Osteoblast (primary cell): Measurements from ENCODE around the gene RARB. TPM values are rescaled to one million over a fixed set of nuclear protein-coding genes. Genes with fewer than 3 reads are reported as not detected.

Experiments
- DNase-seq: peaks from one replicate; pipeline ENCODE4 v3.0.0; 2011; ENCODE audit warnings: low spot score, mixed read lengths; ENCODE audit not compliant: insufficient read length; ENCODE audit errors: missing footprints
- H2AFZ ChIP-seq: 2 replicates; pipeline ENCODE4 v1.6.0; 2011; ENCODE audit warnings: mild to moderate bottlenecking, low read length
- H3K27ac ChIP-seq: 2 replicates; pipeline ENCODE4 v1.5.1; 2011; ENCODE audit warnings: mild to moderate bottlenecking, low read depth, low read length, moderate library complexity
- H3K27me3 ChIP-seq: 2 replicates; pipeline ENCODE4 v1.6.0; 2012; ENCODE audit warnings: mild to moderate bottlenecking, control low read depth, inconsistent platforms, low read length, moderate library complexity; ENCODE audit not compliant: insufficient read depth
- H3K36me3 ChIP-seq: 2 replicates; pipeline ENCODE4 v1.5.1; 2011; ENCODE audit warnings: mild to moderate bottlenecking, low read length, control low read depth, moderate library complexity; ENCODE audit not compliant: insufficient read depth
- H3K4me1 ChIP-seq: 2 replicates; pipeline ENCODE4 v1.5.1; 2011; ENCODE audit warnings: mild to moderate bottlenecking, low read length, control low read depth, moderate library complexity; ENCODE audit not compliant: insufficient read depth
- H3K4me2 ChIP-seq: 2 replicates; pipeline ENCODE4 v1.6.0; 2011; ENCODE audit warnings: mild to moderate bottlenecking, low read length; ENCODE audit not compliant: insufficient read depth
- H3K4me3 ChIP-seq: fragments of 200-600 bp; sonication (generic); 3 replicates; pipeline ENCODE4 v1.5.1; 2012; ENCODE audit warnings: mild to moderate bottlenecking, low read length, inconsistent platforms; ENCODE audit not compliant: insufficient read depth
- H3K79me2 ChIP-seq: 2 replicates; pipeline ENCODE4 v1.6.0; 2012; ENCODE audit warnings: mild to moderate bottlenecking, low read length, control low read depth, inconsistent platforms; ENCODE audit not compliant: insufficient read depth
- H3K9me3 ChIP-seq: 2 replicates; pipeline ENCODE4 v1.5.1; 2011; ENCODE audit warnings: low read depth, low read length, control low read depth
- H4K20me1 ChIP-seq: 2 replicates; pipeline ENCODE4 v1.6.0; 2012; ENCODE audit warnings: mild to moderate bottlenecking, low read length, control low read depth; ENCODE audit not compliant: insufficient read depth
- total RNA-seq: library from RNA; depleted of rRNA; stranded (reverse); fragments of >200 nt; gene quantifications from 2 replicates; pipeline ENCODE4 v1.2.3, GENCODE V29; 2012
- TF ChIP-seq, protein P1 (sequence below): IDR thresholded peaks from 2 replicates; pipeline ENCODE4 v1.5.1; 2011; ENCODE audit warnings: mild to moderate bottlenecking, low read depth, low read length, moderate library complexity; ENCODE audit errors: extremely low read depth

The RARB gene
- total RNA-seq, 1 donor = 7.6 TPM

GRCh38 chr3:25536521-25537391 is 108.7 kb downstream of the RARB start:
- H3K9me3 ChIP-seq = peaks cover 4% of the 10 kb centered on the region
- H3K27ac ChIP-seq = no peak overlapping the region
- peaks cover 4% of the 10 kb centered on the region for H3K36me3 ChIP-seq
- no peaks in the 10 kb centered on the region for H3K27me3 ChIP-seq
- no peaks in the 10 kb centered on the region for H3K79me2 ChIP-seq
- no peak for DNase-seq
- H3K4me3 ChIP-seq = no peak overlapping the region
- H3K4me1 ChIP-seq = no peaks in the 10 kb centered on the region
- H3K4me2 ChIP-seq = no peak overlapping the region
- no peaks in the 10 kb centered on the region for H4K20me1 ChIP-seq
- no peak overlapping the region for H2AFZ ChIP-seq
- TF ChIP-seq, protein P1, sequence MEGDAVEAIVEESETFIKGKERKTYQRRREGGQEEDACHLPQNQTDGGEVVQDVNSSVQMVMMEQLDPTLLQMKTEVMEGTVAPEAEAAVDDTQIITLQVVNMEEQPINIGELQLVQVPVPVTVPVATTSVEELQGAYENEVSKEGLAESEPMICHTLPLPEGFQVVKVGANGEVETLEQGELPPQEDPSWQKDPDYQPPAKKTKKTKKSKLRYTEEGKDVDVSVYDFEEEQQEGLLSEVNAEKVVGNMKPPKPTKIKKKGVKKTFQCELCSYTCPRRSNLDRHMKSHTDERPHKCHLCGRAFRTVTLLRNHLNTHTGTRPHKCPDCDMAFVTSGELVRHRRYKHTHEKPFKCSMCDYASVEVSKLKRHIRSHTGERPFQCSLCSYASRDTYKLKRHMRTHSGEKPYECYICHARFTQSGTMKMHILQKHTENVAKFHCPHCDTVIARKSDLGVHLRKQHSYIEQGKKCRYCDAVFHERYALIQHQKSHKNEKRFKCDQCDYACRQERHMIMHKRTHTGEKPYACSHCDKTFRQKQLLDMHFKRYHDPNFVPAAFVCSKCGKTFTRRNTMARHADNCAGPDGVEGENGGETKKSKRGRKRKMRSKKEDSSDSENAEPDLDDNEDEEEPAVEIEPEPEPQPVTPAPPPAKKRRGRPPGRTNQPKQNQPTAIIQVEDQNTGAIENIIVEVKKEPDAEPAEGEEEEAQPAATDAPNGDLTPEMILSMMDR = no peak

GRCh38 chr3:25537516-25537915 is 109.5 kb downstream of the RARB start:
- no peak overlapping the region for H3K4me3 ChIP-seq
- peaks cover 2% of the 10 kb centered on the region for H3K36me3 ChIP-seq
- no peak overlapping the region for H3K4me2 ChIP-seq
- H3K9me3 ChIP-seq = peaks cover 3% of the 10 kb centered on the region
- no peaks in the 10 kb centered on the region for H3K79me2 ChIP-seq
- H4K20me1 ChIP-seq = no peaks in the 10 kb centered on the region
- no peak for DNase-seq
- no peaks in the 10 kb centered on the region for H3K4me1 ChIP-seq
- no peak overlapping the region for H2AFZ ChIP-seq
- no peak overlapping the region for H3K27ac ChIP-seq
- no peaks in the 10 kb centered on the region for H3K27me3 ChIP-seq
- TF ChIP-seq, protein P1 = no peak

DNA sequence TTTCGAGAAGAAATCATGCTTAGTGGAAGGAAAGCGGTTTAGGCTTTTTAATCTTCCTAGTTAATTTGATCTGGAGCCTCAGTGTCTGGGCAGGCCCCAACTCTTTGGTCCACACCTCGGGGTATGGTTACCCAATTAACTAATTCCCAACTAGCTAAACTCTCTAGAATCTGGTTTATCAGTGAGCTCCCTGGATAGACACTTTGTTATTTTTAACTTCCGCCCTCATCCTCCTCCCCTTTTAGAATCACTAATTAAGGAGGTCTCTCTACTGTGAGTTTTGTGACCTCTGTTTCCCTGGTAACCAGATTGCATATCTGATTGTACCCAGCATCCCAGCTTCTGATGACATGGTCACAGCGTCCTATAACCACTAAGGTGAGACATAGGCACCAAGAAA is 112.2 kb downstream of the RARB start:
- TF ChIP-seq, protein P1 = no peak
- Histone ChIP-seq H3K79me2 (no peaks in the 10 kb centered on the region), H3K4me1 (no peaks in the 10 kb centered on the region), H2AFZ (no peak overlapping the region), H3K4me3 (no peak overlapping the region), H3K27me3 (no peaks in the 10 kb centered on the region), H4K20me1 (no peaks in the 10 kb centered on the region), H3K36me3 (no peaks in the 10 kb centered on the region), H3K9me3 (no peaks in the 10 kb centered on the region), H3K4me2 (no peak overlapping the region), H3K27ac (no peak overlapping the region)
- no peak for DNase-seq

- DNase-seq = no peak
- H3K4me3 ChIP-seq = no peak overlapping the region
- H3K79me2 ChIP-seq = no peaks in the 10 kb centered on the region
- no peak overlapping the region for H3K27ac ChIP-seq
- H3K36me3 ChIP-seq = no peaks in the 10 kb centered on the region
- peaks cover under 1% of the 10 kb centered on the region for H3K4me1 ChIP-seq
- no peaks in the 10 kb centered on the region for H3K9me3 ChIP-seq
- no peak overlapping the region for H3K4me2 ChIP-seq
- TF ChIP-seq, protein P1 = no peak
- H2AFZ ChIP-seq = no peak overlapping the region
- H4K20me1 ChIP-seq = no peaks in the 10 kb centered on the region
- no peaks in the 10 kb centered on the region for H3K27me3 ChIP-seq
Observed at GRCh38 chr3:25542492-25543039, 114.5 kb downstream of the RARB start.
